GM21390 (cell line): ENCODE data around the gene ADORA2A.
"Not testable (repeated sequence)": the region's sequence is repeated elsewhere in the genome, so short reads cannot be mapped to it uniquely, and the experiment has no call there.

Source experiments
- ATAC-seq: cut with Tn5 transposase; IDR thresholded peaks from one replicate; pipeline ENCODE4 v1.9.1; 2021; ENCODE audit not compliant: unreplicated experiment

ADORA2A gene

DNA sequence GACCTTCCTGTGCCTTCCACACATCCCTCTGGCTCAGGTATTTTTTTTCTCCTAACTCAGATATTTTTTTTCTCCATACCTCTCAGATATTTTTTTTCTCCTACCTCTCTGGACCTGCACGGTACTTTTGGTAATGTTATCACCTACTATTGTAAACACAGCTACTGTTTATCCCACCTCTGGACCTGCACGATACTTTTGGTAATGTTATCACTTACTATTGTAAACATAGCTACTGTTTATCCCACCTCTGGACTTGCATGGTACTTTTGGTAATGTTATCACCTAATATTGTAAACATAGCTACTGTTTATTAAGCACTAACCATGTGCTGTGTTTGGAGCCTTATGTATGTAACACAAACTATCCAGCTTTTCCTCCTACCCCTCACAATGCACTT, 55.6 kb downstream of the ADORA2A start:
- no peak for ATAC-seq

DNA sequence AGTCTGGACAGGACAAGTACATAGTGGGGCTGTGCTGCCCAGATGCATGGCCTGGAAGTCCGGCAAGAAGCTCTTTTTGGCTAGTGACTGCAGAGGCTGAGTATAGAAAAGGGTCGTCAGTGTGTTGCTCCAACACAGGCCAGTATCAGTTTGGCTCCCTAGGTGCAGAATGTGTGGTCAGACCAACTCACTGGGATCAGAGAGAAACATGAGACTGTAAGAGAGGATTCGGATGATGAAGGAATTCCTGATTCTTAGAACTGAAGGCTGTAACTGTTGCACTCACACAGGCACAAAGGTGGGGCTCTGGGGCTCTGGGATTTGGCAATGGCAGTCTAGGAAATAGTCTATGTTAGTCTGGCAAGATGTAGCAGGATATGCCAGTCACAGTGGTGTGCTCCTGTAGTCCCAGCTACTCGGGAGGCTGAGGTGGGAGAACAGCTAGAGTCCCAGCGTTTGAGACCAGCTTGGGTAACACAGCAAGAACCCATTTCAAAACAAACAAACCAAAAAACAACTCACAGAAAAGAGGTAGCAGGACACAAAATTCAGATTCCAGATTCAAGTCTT, 56.7 kb downstream of the ADORA2A start:
- no peak for ATAC-seq

DNA sequence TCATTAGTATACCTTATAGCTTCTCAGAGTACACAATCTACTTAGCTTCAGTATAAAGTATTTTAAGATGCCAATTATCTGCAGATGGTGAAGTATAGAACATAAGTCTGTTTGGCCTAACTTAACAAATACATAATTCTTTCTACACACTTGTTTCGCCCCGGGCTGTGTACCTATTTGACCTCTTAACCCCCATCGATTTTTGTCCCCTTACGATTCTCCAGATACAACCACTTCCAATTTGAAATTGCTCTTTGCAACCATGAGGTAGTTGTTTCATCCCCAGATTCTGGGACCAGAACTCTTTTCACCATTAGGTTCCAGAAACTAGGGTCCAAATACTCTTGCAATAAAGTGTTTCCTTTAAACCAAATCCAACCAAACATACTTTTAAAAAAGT, 57.8 kb downstream of the ADORA2A start:
- no peak for ATAC-seq

DNA sequence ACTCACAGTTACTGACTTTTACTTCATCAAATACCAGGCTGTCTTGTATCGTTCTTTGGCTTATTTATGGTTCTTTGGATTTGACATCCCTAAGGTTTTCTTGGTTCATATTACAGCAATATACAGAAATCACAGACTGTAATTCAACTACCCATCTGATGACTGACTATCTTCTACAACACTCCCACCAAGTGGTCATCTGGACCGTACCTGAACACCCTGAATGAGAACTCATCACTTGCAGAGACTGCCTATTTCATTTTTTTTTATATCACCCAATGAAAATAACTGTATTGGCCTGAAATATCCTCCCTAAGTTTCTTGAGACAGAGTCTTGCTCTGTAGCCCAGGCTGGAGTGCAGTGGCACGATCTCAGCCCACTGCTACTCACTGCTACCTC, 58.2 kb downstream of the ADORA2A start:
- no peak for ATAC-seq

DNA sequence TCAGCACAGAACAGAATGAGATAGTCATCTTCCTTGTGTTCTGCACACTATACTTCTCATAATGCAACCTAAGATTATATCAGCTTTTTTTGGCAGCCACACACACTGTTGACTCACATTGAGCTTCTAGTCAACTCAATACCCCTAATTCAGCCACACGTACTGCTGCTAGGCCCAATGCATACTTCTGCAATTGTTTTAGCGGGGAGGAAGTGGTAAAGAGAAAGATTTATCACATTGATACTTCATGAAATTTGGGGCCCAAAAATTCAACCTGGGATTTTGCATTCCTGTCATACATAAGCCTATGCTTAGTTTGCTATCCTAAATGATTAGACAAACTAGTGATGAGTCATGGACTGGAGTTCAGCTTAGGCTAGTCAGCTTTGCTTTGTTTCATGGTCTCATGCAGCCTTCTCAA, 59.1 kb downstream of the ADORA2A start:
- no peak for ATAC-seq

DNA sequence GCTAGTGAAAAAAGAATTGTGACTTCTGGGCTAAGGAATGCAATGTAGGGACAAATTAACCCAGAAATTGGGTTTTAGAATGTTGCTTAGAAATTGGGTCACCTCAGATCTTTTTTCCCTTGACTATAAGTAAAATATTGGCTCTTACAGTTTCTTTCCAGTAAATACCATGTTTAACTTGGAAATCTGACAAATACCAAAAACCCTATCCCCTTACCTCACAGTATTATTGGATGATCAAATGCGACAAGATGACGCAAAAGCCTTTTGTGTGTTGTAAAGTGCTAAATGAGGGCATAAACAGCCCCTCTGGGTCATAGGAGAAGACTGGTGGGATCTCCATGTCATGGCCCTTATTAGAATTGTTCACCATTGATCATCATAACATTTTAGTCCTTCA, 61.6 kb downstream of the ADORA2A start:
- no peak for ATAC-seq

DNA sequence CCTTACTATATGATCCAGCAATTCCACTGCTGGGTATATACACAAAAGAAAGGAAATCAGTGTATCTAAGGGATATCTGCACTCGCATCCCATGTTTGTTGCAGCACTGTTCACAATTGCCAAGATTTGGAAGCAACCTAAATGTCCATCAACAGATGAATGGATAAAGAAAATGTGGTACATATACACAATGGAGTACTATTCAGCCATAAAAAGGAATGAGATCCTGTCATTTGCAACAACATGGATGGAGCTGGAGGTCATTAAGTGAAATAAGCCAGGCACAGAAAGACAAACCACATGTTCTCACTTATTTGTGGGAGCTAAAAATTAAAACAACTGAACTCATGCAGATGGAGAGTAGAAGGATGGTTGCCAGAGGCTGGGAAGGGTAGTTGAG, 62.0 kb downstream of the ADORA2A start:
- ATAC-seq: not testable (repeated sequence)
